Measurements from ENCODE around the gene ARHGAP6. TPM values are rescaled to one million over a fixed set of nuclear protein-coding genes. Genes with fewer than 3 reads are reported as not detected.

The ARHGAP6 gene
- total RNA-seq, 1 experiment from 2014 or later = 0.28 TPM

DNA sequence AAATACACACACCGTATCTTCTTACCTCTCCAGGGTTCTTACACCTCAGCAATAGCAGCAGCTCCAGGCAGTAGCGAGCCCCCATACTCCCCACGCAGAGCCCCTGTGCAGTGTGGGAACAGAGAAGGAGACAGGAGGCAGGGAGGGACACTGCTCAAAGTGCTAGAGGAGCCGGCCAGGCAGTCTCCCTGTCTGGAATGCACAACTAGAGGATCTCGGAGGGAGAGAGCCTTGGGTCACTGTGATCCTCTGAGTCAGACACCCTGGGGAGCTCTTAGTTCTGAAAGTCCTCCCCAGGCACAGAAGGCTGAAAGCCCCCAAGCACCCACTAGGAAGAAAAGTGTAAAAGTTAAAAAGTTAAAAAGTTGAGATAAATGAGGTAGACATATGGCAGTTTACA, 356.5 kb downstream of the ARHGAP6 start:
- DNase-seq (ENCODE audit: low spot score) = peak; percentile 6

DNA sequence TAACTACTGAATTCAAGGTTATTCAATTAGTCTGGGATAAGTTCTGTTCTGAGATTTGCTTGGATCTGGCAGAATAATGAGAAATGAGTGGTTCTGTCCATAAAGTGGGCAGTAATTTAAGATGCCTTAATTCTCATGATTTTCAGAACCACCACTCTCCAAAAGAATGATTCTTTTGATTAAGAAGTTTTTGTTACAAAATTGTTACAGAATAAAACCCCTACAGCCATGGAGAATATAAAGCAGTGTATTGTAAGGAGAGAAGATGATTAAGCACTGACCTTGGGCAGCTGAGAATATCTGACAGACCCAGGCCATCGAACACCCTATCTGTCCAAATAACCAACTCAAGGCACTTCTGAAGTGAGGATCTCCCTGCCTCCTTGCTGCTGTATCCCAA, 360.1 kb downstream of the ARHGAP6 start:
- DNase-seq (ENCODE audit: low spot score) = no peak

DNA sequence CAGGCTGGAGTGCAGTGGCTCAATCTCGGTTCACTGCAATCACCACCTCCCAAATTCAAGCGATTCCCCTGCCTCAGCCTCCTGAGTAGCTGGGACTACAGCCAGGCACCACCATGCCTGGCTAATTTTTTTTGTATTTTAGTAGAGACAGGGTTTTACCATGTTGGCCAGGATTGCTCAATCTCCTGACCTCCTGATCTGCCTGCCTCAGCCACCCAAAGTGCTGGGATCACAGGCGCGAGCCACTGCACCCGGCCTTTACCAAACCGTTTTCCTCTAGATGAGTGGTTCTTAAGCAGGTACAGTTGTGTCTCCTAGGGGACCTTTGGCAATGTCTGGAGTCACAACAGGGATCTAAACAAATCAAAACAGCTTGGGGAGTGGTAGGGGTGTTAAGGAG, 360.9 kb downstream of the ARHGAP6 start:
- DNase-seq (ENCODE audit: low spot score) = no peak

DNA sequence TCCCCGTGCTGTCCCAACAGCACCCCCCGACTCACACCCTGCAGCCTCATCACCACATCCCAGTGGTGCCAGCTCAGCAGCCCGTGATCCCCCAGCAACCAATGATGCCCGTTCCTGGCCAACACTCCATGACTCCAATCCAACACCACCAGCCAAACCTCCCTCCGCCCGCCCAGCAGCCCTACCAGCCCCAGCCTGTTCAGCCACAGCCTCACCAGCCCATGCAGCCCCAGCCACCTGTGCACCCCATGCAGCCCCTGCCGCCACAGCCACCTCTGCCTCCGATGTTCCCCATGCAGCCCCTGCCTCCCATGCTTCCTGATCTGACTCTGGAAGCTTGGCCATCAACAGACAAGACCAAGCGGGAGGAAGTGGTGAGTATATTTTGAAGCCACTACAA, 367.1 kb downstream of the ARHGAP6 start:
- DNase-seq (ENCODE audit: low spot score) = no peak

DNA sequence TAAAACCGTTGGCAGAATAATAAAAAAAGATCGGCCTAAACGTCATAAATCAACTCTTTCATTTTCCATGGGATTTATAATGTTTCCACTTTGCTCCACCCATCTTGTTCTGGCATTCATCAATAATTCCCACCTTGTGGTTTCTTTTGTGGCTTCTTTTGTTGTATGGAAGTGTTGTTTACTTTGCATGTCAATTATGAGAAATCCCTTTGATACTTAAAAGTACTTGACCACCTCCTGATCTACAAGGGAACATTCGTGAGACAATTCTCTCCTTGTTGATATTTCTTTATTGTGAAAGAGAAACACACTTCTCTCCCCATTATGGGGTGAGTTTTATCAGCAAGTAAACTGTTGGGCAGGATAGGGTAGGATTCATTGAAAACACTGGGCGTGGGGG, 369.7 kb downstream of the ARHGAP6 start:
- no peak for DNase-seq (ENCODE audit: low spot score)

DNA sequence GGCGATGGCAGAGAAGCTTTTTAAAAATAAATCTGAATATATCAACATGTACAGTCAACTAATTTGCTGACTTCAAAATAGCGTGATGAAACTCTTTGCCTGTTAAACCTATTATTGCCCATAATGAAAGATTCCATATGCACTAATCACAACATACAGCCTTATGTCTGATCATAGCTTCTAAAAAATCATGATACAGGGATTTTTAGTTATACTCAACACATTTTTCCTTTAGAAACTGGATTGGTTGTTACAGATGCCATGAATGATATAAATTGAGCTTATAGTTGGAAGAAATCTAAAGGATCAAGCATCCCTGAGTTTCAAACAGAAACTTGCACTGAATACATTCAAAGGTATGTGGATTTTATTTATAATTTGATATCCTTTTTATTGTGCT, 372.6 kb downstream of the ARHGAP6 start, which contains the start of gene AMELX:
Gene AMELX (plus strand): TSS at position 301 of the 400 bp plus-strand sequence. CDS start 1,376 bp downstream, outside the sequence.
- no peak for DNase-seq (ENCODE audit: low spot score)

DNA sequence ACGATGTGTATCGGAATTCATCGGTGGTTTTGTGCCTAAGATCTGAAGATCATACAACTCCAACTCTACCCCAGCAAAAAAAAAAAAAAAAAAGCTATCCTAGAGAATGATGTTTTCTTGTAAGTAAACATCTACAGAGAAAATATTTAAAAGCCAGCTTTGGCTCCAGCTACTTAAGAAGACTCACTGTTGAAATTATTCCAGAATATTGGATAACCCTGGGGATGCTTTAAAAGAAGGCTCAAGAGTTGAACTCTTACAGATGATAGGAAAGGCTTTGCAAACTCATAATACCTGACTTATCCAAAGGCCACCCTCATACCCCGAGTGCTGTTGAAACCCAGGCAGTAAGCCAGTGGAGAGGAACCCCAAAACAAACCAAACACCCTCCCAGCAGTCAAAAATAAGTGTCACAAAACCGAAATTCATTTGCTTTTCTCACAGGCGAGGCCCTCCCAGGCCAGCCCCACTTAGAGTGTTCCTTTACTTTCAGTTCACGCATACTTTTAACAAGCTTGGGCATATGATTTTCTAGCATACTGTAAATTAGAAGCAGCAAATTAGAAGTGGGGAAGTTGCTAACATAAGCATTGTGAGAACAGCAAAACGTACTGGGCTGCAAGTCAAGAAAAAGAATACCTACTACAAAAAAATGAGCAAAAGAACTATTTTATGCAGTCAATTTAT, 375.2 kb downstream of the ARHGAP6 start:
- no peak for DNase-seq (ENCODE audit: low spot score)

DNA sequence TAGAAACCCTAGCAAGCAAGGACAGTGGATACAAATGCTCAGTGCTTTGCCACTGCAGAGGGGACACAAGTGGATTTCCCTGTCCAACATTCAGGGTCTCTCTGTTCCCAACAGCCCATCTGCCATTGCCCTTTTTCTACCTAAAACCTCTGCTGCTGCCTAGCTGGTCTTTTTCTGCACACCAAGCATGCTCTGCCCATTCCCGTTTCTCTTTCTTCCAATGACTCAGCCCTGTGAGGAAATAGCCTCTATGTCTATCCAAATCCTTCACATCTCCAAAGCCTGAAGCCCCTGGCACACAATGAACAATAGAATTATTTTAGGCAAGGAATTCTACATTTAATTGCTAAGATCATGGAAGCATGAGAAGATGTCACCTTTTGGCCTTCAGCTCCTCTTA, 378.2 kb downstream of the ARHGAP6 start:
- DNase-seq (ENCODE audit: low spot score) = peak; percentile 11

DNA sequence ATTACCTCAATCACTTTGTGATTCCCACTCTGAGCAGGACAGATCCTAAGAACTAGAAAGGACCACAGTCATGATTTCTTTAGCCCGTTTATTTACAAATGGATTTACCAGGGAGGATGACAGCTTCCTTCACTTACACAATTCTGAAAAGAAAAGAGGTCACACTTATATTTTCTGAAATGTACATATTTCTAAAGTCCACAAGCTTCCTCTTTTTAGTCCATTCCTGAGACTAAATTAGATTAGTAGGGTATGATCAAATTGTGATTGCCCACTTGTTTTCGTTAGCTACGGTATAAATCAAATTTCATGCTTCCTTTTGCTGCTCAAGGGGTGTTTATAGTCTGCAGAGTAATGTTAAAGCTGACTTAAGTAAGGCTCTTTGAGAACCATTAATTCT, 380.1 kb downstream of the ARHGAP6 start:
- DNase-seq (ENCODE audit: low spot score) = no peak

DNA sequence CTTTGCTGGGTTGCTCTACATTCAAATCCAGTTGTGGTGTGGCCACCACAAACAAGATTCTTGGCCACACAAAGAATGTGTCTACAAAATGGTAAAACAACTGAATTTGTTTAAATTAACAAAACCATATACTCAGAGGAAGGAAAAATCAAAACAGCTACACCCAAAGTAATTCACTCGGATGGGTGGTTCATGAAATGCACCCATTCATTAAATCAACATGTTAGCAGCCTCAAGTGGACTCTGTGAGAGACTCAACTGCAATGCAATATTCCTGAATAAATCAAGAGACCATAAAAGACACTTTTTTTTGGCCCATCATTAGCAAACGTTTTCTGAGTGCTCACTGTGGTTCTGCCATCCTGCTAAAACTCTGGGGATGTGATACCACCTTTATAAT, 383.7 kb downstream of the ARHGAP6 start:
- DNase-seq (ENCODE audit: low spot score) = no peak

DNA sequence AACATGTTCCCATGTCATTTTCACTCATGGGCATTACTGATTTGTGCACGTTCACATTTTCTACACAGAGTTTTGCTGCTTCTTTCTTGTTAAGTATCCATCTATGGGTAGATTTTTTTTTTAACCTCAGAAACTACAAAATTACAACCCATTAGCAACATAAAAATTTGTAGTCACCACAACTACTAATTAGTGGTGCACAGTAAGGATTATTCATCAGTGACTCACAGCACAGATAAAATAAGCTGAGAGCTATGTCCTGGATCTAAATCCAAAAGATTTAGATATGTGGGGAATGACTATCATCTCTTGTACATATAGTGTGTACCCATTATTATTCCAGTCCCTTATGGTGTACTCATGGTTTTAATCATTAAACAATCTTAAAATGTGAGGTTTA, 392.2 kb downstream of the ARHGAP6 start:
- DNase-seq (ENCODE audit: low spot score) = peak; percentile 46

DNA sequence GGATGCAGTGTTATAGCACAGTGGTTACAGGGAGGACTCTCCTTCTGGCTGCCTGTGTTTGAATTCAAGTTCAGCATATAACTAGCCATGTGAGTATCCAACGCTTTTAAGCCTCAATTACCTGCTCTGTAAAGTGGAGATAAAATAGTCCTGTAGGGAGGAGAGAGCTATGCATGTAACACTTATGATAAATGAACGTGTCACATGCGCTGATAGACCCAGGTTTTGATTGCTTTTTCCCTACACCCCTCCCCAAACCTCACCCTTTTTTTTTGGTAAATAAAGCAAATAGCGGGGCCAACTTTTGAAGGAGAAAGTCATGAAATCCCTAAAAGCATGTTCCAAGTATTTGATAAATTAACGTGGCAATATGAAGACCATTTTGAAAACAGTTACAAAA, 392.9 kb downstream of the ARHGAP6 start:
- no peak for DNase-seq (ENCODE audit: low spot score)

DNA sequence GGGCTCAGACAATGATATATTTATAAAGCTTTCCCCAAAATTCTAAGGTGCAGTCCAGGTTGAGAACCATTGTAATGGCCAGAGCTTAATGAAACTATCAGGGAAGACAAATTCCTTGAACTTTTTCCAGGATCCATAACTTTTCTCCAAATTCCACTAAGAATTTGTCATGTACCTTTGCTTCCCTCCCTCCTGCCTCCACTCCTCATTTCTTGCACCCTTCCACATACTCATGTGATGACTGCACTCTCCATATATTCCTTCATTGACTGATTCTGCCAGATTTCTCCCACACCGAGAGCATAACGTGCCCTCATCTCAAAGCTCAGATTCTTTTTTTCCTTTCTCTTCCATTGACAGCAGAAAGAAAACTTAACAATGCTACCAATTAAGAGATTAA, 393.4 kb downstream of the ARHGAP6 start:
- no peak for DNase-seq (ENCODE audit: low spot score)

DNA sequence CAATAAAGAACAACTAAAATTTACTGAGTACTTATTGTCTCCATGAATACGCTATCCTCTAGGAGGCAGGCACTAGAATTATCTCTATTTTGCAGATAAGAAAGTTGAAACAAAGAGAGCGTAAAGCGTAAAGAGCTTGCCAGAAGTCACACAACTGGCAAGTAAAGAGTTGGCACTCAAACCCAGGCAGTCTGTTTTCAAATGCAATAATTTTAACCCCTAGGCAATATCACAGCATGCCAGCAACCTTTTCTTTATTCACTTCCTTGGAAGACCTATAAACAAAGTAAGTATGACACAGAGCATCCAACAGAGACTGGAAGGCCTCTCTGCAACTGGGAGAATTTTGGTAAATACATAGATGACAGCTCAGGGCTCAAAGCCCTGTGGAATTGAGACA, 395.7 kb downstream of the ARHGAP6 start:
- peak; percentile 20 for DNase-seq (ENCODE audit: low spot score)

DNA sequence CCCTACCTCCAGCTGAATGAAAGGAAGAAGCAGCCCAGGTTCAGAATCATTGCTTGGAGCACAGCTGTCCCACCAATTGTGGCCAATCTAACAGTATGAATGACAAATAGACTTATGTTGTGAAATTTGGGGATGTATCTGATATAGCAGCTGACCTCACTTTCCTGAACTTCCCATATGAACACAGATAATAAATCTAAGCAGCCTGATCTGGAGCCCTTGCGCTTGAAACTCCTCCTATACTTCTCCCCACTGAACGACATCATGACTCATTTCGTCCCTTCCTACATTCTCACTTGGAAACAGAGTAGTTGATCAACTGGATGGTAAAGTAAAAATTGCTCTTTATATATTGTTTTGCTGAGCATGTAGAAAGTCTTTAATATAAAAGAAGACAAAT, 396.7 kb downstream of the ARHGAP6 start:
- DNase-seq (ENCODE audit: low spot score) = peak; percentile 5

DNA sequence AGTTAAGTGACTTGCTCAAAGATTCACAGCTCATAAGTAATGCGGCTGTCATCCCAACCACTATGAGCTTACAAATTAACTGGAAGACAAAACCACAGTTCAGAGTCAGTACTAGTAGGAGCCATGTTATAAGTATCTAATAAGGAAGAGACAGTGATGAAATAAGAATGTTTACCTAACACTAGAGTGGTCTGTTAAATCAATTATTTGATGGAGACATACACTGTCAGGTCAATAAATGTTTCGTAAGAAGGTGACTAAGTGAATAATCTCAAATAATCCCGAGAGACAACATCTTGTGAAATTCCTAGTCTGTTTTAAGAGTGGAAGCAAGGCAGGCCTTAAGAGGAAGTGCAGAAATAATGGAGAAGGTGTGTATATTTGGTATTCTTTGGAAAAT, 398.3 kb downstream of the ARHGAP6 start:
- no peak for DNase-seq (ENCODE audit: low spot score)

DNA sequence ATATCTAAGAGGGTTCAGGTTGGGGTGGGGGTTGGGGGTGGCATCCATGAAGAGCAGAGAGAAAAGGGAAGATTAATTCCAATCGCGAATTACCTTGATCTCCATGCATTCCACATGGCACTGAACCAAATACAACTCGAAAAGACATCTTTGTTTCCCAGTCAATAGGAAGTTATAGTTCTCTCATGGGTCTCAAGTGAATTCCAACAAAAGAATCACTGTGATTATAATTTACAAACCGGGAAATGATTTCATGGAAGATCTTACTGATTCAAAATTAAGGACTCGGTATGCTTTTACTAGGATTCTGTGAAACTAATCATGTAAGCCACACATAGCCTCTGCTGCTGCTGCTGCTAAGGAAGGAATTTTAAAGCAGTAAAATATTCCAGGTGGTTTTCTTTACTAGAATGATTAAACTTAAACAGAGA, 399.1 kb downstream of the ARHGAP6 start:
- DNase-seq (ENCODE audit: low spot score) = no peak

DNA sequence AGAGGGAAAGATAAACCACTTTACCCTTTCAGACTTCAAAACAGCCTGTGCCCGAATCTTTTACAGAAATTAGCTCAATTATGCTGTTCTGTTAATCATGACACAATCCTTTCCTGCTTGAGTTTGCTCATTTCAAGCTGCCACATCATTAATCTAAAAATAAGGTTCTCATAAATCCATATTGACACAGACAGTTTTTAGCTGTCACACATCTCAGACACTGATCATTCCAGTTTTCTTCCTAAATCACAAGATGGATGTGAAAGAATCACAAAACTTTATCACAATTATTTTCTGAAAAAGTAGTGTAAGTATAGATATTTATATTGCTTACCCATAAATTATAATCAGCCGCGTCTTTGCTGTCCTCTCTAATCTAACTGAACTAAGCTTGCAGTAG, 400.4 kb downstream of the ARHGAP6 start:
- DNase-seq (ENCODE audit: low spot score) = no peak

DNA sequence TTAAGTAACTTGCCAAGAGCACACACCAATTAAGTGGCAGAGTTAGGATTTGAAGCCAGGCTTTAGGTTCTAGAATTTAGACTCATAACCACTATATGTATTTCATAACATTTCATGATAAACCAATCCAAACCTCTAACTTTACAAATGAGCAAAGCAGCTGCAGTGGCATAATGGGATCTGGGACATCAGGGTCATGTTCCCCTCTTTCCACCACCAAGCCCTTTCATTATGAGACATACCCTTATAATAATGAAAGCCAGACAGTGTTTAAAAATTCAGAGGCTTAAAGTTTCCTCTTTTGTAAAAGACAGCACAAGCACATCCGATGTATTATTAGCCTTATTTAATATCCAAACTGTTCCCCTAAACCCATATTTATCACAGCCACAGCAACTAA, 400.8 kb downstream of the ARHGAP6 start:
- no peak for DNase-seq (ENCODE audit: low spot score)

DNA sequence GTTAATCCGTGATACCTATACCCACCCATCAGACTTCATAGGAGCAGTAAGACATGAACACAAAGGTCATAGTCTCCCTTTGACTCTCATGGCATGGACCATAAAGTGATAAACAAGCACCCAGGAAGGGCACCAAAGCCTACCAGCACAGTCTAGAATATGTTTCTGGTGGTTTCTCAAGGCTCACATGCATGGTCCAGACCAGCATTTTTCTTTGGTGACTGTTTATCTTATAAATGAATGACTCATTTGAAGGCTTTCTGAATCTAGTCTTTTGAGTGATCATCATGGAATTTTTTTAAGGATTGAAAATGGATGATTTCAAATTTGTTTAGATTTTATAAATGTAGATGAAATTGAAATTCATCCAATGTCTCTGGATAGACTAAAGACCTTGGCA, 404.5 kb downstream of the ARHGAP6 start:
- DNase-seq (ENCODE audit: low spot score) = peak; percentile 70

DNA sequence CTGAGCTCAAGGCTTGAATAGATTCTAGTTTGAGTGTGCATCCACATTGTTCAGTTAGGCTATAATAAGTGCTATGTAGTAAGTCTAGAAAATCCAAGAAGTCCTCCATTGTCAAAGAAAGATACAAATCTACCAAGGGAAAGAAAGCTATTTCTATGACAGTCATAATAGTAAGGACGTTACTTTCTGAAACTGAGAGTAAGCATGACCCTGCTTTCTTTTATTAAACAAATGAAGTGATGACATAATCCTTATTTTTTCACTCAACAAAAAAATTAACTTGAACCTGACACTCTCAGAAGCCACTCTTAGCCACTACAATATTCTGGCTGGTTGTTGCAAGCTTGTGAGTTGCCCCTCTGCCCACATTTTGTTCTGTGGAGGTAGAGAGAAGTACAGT, 406.3 kb downstream of the ARHGAP6 start:
- DNase-seq (ENCODE audit: low spot score) = no peak

DNA sequence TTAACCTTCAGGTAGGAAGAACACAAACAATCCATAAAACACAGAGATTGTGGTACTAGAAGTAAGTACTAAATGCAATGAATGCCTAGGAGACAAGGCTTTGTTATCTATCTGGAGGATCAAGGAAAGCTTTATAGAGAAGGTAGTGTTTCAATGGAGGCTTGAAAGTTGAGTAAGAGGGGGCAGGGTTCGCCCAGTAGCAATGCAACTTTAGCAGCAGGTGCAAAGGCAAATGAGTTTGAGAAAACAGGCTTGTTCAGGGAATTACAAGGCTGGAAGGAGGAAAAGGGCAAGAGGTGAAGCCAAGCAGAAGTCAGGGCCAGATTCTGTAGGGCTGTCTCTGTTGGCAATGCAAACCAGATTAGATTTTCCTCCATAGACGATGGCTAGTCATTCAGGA, 408.0 kb downstream of the ARHGAP6 start:
- DNase-seq (ENCODE audit: low spot score) = no peak

DNA sequence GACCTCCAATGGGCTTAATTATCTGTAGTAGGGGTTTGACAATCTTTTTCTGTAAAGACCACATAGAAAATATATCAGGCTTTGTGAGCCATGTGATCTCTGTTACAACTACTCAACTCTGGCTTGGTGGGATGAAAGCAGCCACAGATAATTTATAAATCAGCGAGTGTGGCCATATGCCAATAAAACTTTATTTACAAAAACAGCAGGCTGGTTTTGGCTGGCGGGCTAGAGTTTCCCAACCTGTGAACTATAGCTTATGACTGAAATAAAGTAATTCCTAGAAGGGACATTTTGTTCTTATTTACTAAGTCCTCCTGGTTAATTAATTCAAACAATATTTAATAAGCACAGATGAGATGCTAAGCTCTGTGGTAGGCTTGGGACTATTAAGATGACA, 408.4 kb downstream of the ARHGAP6 start:
- DNase-seq (ENCODE audit: low spot score) = no peak

DNA sequence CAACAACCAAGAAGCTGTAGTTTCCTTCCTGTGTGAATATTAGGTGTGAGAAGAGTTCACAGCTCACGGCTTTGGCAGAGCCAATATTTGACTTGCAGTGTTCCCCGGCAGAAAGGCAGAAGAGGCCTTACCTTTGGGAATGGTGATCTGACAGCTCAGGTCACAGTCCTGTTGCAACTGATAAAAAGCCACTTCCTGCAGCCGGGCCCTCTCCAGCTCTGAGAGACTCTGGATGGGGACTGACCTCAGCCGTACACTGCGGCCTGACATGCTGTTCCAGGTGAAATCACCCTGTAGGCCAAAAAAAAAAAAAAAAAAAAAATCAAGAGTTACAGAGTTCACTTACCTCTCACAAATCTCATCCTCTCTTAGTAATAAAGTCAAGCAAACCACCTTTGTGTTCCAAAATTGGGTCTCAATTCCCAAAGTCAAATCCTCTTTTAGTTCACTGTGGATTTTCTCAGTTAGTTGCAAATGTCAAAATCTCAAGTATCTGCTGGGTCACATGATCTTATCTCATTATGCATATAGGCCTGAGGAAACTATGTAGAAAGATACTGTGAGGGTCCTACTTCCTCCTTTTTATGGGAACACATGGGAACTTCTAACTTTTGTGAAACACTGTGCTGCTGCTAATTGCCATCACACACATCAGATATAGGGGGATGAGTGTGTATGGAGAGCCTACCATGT, 411.2 kb downstream of the ARHGAP6 start:
- no peak for DNase-seq (ENCODE audit: low spot score)

Measured in A172 (cell line).